Keratinocyte (primary cell): ENCODE measurements around the gene CNTLN.

ENCODE experiments used
- EZH2 ChIP-seq: IDR thresholded peaks from one replicate; pipeline ENCODE4 v1.6.1; 2012; ENCODE audit warnings: inconsistent platforms, mild to moderate bottlenecking, low read length, moderate library complexity
- TF ChIP-seq, protein P1 (sequence below), 3 experiments: IDR thresholded peaks in 1 of 3; conservative IDR thresholded peaks in 1 of 3; optimal IDR thresholded peaks in 1 of 3; 2 replicates in 2 of 3; 3 replicates in 1 of 3; pipeline versions ENCODE3 to v1.5.1; 2011; ENCODE audit warnings: low read length in 3 of 3, mild to moderate bottlenecking in 3 of 3, moderate library complexity in 2 of 3, control low read depth in 1 of 3, inconsistent platforms in 1 of 3; ENCODE audit not compliant: insufficient read depth in 2 of 3; ENCODE audit errors: extremely low read depth in 1 of 3

DNA sequence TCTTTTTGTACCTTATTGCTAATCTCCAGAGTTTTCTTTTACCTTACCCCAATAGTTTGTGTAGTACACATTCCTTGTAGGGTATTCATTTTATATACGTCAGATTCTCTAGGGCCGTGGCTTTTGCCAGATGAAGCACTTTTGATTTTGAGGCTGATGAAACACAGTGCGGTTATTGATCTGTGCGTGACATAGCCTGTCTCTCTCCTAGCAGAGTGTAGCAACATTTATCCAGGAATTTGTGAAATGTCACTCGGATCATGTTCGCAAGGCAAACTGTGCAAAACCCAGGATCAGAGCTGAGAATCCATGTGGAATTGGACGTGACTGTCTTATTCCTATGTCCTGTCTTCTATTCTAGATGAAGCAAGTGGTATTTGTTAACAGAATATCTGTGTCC lies 302.0 kb downstream of the CNTLN start:
- TF ChIP-seq, protein P1, sequence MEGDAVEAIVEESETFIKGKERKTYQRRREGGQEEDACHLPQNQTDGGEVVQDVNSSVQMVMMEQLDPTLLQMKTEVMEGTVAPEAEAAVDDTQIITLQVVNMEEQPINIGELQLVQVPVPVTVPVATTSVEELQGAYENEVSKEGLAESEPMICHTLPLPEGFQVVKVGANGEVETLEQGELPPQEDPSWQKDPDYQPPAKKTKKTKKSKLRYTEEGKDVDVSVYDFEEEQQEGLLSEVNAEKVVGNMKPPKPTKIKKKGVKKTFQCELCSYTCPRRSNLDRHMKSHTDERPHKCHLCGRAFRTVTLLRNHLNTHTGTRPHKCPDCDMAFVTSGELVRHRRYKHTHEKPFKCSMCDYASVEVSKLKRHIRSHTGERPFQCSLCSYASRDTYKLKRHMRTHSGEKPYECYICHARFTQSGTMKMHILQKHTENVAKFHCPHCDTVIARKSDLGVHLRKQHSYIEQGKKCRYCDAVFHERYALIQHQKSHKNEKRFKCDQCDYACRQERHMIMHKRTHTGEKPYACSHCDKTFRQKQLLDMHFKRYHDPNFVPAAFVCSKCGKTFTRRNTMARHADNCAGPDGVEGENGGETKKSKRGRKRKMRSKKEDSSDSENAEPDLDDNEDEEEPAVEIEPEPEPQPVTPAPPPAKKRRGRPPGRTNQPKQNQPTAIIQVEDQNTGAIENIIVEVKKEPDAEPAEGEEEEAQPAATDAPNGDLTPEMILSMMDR (optimal IDR thresholded peaks at IDR 0.05 in 1 of 3, IDR thresholded peaks at IDR 0.05 in 1 of 3, conservative IDR thresholded peaks at IDR 0.05 in 1 of 3; ENCODE audit: extremely low read depth in 1 of 3, insufficient read depth in 2 of 3, low read length in 3 of 3): no peak
- TF ChIP-seq EZH2: no peak
